D721Med (cell line): ENCODE data around the gene EPC1.

Experiments used
- DNase-seq: peaks from one replicate; pipeline ENCODE4 v3.0.0; 2011; ENCODE audit warnings: low spot score; ENCODE audit not compliant: insufficient read length
- FAIRE-seq: peaks from 2 replicates; lab custom pipeline; 2011; peaks lifted over from hg19 to GRCh38; lab: Jason Lieb, UNC
- TF ChIP-seq, protein P1 (sequence below): IDR thresholded peaks from 2 replicates; pipeline ENCODE4 v1.5.1; 2012; ENCODE audit warnings: mild to moderate bottlenecking, control low read depth; ENCODE audit not compliant: insufficient read depth; ENCODE audit errors: missing control alignments

Gene EPC1

DNA sequence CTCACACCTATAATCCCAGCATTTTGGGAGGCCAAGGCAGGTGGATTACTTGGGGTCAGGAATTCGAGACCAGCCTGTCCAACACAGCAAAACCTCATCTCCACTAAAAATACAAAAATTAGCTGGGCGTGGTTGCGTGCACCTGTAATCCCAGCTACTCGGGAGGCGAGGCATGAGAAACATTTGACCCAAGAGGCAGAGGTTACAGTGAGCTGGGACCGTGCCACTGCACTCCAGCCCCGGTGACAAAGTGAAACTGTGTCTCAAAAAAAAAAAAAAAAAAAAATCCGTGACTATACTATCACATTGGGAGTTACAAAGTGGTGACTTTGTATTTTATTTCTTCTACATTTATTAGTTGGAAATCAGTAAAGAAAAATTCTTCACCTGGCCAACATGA, 101.2 kb downstream of the EPC1 start:
- TF ChIP-seq, protein P1, sequence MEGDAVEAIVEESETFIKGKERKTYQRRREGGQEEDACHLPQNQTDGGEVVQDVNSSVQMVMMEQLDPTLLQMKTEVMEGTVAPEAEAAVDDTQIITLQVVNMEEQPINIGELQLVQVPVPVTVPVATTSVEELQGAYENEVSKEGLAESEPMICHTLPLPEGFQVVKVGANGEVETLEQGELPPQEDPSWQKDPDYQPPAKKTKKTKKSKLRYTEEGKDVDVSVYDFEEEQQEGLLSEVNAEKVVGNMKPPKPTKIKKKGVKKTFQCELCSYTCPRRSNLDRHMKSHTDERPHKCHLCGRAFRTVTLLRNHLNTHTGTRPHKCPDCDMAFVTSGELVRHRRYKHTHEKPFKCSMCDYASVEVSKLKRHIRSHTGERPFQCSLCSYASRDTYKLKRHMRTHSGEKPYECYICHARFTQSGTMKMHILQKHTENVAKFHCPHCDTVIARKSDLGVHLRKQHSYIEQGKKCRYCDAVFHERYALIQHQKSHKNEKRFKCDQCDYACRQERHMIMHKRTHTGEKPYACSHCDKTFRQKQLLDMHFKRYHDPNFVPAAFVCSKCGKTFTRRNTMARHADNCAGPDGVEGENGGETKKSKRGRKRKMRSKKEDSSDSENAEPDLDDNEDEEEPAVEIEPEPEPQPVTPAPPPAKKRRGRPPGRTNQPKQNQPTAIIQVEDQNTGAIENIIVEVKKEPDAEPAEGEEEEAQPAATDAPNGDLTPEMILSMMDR, result no peak
- DNase-seq (no peak), FAIRE-seq (no peak)

- DNase-seq, result no peak
- TF ChIP-seq, protein P1, result no peak
- no peak for FAIRE-seq
Observed at GRCh38 chr10:32244421-32245207, 102.3 kb downstream of the EPC1 start.

DNA sequence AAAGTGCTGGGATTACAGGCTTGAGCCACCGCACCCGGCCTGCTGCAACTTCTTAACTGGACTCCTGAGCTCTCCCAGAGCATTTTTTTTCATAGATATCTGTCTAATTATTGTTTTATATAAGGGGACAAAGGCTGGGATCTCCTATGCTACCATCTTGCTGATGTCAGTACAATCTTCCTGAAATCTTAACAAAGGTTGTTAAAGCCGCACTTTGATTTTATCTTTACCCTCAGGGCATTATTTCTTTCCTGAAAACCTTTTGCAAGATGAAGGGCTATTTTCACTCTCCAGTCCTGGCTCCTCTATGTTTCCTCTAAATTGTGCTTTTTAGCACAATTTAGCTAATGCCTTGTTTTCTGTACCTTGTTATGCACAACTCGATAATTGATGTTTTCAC, 102.9 kb downstream of the EPC1 start:
- TF ChIP-seq, protein P1, result no peak
- no peak for DNase-seq
- no peak for FAIRE-seq

DNA sequence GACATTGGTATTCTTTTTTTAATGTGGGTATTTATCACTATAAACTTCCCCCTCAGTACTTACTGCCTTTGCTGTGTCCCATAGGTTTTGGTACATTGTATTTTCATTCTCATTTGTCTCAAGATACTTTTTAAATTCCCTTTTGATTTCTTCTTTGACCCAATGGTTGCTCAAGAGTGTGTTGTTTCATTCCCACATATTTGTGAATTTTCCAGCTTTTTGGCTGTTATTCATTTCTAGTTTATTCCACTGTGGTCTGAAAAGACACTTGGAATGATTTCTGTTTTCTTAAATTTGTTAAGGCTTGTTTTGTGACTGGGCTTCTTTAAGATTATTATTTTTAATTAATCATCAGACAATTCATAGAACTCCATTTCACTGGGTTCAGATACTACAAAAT, 105.0 kb downstream of the EPC1 start:
- TF ChIP-seq, protein P1, result no peak
- FAIRE-seq, result no peak
- no peak for DNase-seq

- TF ChIP-seq, protein P1, result no peak
- FAIRE-seq, result no peak
- no peak for DNase-seq
Observed at GRCh38 chr10:32240471-32240870, 106.5 kb downstream of the EPC1 start.

GRCh38 chr10:32239769-32240168, 107.2 kb downstream of the EPC1 start:
- TF ChIP-seq, protein P1, result no peak
- FAIRE-seq, result no peak
- DNase-seq, result no peak

GRCh38 chr10:32237644-32238345, 109.2 kb downstream of the EPC1 start:
- DNase-seq, result no peak
- TF ChIP-seq, protein P1, result no peak
- no peak for FAIRE-seq
